Pons (tissue), 1 donor: ENCODE results near the gene MAP2K3.

ENCODE experiments used
- DNase-seq: peaks from one replicate; pipeline ENCODE4 v3.0.0-alpha.2; 2016; ENCODE audit warnings: low spot score

MAP2K3 gene

DNA sequence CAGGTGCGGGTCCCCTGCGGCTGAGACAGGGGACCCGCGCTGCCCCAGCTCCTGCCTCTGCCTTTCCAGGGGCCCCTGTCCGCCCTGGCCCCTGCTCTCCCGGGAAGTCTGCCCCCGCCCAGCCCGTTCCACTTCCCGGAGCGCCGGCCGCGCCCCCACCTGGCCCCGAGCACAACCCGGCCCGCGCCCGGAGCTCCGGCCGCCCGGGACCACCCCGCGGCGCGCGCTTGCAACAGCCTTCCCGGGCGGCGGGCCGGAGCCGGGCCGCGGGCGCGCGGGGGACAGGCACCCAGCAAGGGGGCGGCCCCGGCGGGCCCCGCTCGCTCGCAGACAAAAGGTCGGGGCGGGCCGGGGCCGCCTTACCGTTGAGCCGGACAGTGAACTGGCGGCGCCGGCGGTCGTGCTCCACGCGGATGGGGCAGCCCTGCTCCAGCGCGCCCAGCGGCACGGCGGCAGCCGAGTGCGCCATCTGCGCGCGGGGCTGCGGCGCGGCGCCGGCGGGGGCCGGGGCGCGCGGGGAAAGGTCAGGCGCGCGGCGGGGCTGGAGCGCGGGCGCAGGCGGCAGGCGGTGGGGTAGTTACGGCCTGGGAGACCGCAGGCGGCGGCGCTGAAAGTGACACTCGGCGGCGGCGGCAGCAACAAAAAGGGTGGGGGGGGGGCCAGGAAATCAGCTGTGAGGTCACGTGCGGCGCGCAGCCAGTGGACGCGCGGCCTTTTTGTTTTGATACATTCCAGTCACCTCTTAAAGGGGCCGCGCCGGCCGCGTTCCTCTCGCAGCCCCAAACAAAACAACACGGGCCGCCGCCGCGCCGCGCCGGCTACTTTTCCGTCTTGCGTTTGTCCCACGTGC, 31.5 kb upstream of the MAP2K3 start, which contains the start of gene NATD1:
Gene NATD1 (minus strand): TSS at position 615 of the 850 bp plus-strand sequence. CDS start 146 bp downstream, at position 469.
- peak; percentile 80 for DNase-seq

DNA sequence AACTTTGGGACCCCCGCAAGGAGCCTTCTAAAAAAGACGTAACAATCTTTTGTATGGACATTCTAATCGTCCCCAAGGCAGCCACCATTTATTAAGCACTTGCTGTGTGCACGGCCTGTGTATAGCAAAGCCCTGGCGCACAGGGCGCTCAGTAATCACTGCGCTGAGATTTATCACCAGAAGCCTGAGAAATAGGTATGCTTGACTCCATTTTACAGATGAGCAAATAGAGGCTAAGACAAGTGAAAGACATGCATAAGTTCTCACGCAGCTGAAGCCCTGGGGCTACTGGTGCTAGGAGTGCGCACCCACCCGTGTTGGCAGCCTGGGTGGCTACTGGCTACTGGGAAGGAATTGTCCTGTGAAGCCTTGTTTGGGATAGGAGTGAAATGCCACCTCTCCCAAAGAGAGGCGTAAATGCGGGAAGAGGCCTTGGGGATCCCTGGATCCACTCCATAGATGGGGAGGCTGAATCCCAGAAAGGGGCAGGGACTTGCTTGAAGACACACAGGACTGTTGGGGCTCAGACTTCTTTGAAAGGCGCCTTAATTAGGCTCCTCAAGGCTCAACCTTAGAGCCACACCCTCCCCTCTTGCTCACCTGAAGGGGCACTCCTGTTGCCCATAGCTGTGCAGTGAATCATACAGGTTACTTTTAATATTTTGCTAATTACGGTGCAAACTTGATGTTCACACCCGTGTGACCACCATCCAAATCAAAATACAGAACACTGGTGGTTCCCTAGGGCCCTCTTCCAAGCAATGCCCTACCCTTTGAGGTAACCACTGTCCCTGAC, 30.7 kb upstream of the MAP2K3 start:
- DNase-seq: peak; percentile 13

DNA sequence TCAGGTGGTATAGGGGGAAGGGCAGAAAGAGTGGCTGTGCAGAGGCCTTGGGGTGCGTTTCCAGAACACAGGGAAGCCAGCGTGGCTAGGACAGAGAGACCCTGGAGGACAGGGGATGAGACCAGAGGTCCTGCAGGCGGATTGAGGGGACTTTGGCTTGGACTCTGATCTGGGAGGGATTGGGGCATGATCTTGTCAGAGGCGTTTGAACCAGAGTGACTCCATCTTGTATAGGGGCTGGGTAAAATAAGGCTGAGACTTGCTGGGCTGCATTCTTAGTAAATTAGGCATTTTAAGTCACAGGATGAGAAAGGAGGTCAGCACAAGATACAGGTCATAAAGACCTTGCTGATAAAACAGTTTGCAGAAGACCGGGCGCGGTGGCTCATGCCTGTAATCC, 25.9 kb upstream of the MAP2K3 start:
- no peak for DNase-seq

DNA sequence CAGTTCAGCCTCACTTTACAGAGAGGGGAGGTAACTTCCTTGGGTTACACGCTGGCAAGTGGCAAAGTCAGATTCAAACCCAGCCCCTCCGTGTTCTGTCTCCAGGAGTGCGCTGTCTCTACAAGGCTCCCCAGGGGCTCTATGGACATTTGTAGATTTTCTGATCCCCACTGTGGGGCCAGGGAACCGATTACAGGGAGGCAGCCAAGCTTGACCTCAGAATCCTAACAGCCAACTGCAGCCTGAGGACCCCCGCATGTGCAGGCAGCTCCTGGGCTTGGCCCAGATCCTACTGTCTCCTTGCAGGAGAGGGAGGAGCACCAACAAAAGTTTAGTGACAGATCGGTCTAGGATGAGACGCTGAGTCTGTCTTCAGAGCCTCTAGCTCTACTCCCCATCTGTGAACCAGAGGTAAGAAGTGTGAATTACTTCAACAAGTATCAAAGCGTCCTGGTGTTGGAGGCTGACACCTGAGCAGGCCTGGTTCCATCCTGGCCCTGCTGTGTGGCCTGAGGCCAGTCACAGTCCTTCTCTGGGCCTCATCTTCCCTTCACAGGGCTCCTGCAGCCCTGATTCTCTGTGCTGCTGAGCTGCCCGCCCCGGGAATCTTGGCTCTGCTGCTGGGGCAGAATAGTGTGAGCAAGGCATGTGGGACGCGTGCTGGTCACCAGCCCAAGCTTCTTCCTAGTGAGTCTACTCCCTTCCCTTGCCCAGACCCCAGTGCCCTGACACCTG, 22.1 kb upstream of the MAP2K3 start:
- no peak for DNase-seq

DNA sequence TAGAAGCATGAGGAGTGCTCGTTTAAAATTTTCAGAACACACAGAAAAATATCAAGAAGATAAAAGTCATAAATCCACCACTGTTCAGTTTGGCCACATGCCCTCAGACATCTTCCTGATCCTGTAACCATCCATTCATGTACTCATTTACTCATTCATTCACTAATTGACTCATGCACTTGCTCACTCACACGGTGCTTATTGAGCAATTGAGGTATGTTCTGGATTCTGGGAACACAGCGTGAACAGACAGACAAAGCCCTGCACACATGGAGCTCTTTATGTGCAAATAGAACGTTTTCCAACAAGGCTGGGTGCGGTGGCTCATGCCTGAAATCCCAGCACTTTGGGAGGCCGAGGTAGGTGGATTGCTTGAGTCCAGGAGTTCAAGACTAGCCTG, 21.1 kb upstream of the MAP2K3 start:
- no peak for DNase-seq

DNA sequence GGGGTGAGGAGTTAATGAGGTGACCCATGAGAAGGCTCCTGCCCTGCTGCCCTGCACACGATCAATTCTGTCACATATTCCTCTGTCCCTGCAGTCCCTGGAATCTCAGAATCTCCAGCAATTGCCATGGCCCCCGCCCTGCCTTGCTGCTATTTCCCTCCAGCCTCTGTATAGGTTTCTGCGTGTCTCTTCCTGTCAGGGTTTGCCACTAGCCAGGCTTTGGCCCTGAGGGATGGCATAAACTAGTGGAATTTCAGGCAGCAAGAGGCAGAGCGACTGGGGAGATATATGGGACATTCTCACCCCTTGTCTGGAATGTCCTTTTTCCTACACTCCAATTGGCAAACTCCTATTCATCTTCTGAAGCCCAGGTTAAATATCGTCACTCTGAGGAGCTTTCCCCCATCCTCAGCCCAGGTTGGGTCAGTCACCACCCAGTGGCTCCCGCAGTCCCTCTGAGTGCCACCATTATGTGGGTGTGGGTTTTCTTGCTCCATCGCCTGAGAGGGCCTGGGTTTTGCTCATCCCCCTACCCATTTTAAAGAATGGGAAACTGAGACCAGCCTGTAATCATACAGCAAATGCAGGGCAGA, 15.8 kb upstream of the MAP2K3 start:
- no peak for DNase-seq

DNA sequence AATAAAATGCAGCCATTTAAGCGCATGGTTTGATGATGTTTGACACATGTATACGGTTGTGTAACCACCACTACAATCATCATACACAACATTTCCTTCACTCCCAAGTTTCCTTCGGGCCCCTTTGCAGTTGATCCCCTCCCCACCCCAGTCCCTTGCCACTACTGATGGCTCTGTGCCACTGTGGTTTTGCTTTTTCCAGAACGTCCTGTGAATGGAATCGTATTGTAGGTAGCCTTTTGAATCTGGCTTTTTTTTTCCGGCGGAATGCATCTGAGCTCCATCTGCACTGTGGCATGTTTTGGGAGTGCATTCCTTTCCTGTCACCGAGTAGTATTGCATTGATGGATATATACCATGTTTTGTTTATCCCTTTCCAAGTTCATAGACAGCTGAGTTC, 15.1 kb upstream of the MAP2K3 start:
- DNase-seq: no peak

DNA sequence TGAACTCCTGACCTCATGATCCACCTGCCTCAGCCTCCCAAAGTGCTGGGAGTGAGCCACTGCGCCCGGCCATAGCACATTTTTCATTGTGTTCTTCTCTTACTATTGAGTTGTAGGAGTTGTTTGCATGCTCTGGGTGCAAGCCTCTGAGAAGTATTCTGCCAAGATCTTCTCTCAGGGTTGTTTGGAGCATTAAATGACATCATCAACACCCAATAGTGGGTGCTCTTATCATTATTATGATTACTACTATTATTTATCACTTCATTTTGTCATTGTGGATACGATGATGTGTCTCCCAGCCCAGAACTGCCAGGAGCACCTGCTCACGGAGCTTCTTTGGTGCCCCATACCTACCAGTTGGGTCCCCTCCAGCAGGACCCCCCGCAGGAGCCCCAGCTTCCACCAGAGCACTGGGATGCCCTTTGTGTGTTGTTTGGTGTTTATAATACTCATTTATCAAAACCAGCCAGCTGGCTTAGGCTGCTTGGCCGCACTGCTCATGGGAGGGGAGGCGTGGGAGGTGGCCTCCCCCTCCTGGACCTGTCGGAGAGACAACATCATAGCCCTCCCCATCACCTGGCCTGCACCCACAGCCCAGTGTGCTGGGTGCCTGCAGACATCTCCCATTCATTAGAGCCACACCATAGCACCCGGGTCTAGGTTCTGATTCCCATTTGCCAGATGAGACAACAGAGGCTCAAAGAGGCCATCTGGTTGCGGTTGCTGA, 12.9 kb upstream of the MAP2K3 start:
- no peak for DNase-seq

DNA sequence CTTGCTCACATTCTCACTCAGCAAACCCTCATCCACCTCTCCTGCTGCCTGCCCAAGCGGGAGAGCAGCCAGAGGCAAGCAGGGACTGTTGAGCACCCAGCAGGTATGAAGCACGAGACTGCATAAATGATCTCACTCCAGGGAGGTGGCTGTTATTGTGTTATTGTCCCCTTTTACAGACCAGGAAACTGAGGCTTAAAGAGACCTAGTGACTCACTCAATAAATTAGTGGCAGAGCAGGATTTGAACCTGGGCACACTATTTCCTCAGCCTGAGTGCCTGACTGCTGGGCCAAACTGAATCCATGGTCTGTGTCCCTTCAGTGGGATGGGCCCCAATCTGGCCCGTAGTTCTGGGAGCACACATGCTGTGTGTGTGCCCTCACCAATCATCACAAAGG, 12.3 kb upstream of the MAP2K3 start:
- no peak for DNase-seq

DNA sequence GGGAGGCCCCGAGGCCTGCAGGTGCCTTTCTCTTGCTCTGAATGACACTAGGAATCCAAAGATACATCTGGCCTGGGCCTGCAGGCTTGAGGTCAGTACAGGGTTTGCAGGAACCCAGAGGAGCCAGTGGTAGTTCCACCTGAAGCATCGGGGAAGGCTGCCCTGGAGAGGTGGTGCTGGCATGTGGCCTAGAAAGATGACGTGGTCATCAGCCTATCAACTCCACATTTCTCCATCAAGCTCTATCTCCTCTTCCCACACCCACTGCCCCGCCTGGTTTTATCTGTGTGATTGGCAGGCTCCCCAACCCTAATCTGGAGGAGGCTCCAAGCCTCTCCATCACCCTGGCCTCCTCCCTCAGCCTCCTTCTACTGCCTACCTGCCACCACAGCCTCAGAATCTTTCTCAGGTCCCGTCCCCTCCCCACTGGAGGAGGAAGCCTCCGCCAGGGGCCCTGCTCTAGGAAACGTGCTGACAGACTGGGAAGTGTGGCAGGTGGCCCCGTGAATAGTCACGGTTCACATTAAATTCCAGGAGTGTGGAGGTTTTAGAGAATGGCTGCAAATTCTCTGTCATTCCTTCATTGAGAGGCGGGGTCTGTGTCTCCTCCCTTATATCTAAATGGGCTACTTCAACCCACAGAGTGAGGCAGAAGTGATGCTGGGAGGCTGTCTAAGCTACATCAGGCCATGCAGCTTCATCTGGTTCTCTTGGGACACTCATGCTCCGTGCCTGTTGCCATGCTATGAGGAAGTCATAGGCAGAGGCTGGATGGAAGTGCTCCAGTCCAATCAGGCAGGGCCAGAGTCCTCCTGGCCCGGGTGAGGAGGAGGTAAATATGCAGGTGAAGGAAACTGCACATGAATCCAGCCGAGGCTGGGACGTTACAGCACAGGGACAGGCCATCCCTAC, 11.4 kb upstream of the MAP2K3 start:
- DNase-seq: no peak

DNA sequence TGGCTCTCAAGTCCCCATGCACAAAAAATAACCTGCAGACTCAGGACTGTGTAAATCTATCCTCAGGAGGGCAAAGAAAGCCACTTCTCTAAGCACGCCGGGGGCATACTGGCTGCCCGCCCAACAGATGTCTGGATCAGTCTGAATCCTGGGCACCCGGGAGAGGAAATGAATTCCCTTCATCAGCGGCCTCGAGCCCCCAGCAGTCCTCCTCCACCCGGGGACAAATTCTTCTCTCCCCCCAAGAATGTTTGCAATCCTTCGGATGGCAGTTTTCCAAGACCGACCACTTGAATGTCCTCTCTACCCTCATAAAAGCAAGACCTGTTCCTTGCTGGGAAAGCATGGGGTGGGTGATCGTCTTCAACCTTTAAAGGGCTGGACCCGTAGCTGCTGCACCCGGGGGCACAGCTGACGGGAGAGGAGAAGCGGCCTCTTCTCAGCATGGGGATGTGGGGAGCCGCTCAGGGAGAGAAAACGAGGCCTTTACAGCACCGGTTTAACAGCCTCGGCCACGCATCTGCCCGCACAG, 9.4 kb upstream of the MAP2K3 start:
- DNase-seq: no peak

DNA sequence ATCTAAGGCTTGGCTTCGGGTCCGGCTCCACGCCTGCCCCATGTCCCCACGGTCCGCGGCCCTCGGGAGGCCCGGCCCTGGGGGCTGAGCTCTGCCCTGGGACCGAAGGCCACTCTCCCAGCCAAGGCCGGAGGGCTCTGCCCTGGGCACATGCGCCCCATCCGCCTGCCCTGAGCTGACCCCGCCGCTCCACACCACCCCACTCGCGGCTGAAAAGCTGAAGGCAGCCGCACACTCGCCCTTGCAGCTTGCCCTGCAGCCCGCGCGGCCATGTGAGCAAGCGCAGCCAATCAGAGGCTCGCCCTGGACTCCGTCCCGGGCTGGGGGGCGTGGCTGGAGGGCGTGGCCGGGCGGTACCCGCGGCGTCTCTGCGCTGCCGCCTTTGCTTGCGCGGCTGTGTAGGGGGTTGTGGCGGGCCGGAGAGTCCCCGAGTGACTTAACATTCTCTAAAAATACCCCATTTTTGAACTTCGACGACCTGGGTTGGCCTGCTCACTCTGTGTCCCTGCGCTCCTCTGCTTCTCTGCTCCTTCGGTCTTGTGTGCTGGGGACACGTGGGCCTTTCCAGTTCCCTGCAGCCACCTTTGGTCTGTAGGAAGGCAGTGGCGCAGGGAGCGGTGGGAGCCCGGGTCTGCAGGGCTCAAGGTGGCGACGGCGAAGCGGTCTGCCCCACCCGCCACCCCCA, 8.8 kb upstream of the MAP2K3 start:
- DNase-seq: peak; percentile 85

DNA sequence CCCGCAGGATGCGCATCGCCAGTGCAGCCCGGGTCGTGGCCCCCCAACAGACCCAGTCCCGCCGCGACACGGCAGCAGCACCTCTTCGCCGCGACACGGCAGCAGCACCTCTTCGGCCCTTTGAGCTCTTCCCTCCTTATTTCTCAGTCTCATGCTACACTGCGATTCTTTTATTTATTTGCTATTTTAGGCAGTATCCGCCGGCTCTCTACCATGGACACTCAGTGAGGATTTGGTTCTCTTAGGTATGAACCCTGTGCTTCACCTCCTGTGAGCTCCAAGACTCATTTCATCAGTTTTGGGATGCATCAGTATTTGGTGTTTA, 8.3 kb upstream of the MAP2K3 start:
- no peak for DNase-seq

DNA sequence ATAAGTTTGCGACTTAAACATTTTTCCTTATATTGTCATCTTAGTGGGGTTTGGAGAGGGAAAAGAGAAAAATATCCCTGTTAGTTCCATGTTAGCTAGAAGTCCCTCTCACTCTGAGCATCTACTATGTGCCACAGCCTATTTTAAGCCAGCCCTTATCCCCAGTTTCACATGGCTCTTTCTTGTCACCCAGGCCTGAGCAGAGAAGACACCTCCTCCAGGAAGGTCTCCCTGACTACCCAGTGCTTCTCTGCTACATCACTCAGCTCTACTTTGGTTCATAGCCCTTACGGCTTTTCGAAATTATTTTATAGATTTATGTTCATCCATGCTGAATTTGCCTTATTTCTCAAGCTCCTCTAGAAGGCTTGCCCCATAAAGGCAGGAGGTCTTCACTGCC, 7.2 kb upstream of the MAP2K3 start:
- DNase-seq: no peak

DNA sequence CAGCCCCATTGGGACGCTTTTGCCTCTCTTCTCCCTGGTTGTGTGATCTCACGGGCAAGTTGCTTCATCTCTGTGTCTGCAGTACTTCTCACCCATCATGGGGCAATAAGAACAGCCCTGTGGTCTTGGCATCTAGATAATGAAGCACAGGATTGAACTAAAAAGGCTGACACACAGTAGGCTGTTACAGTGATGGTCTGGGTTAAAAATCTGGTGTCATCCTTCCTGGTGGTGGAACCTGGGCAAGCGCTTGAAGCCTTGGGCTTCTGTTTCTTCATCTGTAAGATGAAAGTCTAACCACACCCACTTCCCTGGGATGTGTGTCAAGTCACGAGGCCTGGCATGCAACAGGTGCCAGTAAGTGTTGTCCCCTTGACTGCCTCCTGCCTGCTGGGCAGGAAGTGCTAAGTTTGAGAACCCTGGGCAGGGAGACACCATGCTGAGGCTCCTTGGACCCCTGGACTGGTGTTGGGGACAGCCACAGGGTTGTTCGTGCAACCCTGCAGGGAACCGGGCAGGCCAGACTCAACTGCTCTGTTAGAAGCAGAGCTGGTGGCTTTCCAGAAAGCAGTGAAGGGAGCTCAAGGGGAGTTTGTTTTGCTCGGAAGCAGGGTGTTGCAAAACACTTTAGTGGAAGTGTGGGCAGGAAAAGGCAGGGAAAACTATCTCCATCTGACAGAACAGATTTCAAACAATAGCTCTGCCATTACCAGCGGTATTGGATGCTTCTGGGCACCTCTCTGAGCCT, 5.9 kb upstream of the MAP2K3 start:
- no peak for DNase-seq

DNA sequence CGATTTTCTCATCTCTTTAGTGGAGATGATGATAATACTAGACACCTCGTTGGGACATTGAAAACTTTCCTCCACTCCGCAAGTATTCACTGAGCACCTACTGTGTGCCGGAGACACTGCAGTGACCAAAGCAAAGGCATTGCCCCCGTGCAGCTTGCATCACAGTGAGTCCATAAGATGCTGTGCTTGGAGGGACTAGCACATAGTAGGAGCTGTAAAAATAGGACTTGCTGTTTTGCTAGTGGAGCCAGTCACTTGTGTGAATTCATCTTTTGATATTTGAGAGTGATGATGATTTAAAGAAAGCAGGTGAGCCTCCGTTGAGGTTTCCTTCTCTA, 5.3 kb upstream of the MAP2K3 start:
- DNase-seq: no peak

DNA sequence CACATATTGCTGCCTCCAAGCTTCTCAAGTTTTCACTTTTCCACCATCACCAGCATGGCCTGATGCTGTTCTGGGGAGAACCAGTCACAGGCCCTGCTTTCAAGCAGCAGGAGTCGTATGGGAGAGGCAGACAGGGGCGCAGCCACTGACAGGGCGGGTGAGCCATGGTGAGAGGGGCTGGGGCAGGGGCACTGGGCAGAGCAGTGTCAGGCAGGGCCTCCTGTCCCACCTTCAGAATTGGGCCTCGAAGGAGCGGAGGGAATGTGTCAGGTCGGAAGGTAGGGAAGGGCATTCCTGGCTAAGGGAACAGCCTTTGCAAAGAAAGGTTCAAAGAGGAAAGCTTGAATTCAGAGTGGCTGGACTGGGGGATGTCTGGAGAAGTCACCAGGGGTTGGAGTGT, 4.9 kb upstream of the MAP2K3 start:
- DNase-seq: no peak

DNA sequence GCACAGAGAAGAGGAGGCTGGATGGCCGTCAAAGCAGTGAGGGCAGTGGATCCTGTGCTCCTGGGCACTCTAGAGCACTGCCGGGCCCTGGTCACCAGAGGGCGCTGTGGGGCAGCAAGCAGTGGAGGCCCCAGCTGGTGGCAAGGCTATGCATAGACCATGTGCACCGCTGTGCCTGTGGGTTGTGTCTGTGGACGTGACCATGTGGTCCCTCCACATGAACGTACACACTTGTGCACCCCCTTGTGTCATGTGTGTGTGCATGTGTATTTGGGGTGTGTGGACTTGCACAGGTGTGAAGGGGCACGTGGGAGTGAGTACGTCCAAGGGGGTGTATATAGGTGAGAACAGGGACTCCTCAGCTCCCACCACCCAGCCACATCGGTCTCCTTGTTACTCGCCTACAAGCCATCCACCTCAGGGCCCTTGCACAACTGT, 4.4 kb upstream of the MAP2K3 start:
- peak; percentile 75 for DNase-seq

DNA sequence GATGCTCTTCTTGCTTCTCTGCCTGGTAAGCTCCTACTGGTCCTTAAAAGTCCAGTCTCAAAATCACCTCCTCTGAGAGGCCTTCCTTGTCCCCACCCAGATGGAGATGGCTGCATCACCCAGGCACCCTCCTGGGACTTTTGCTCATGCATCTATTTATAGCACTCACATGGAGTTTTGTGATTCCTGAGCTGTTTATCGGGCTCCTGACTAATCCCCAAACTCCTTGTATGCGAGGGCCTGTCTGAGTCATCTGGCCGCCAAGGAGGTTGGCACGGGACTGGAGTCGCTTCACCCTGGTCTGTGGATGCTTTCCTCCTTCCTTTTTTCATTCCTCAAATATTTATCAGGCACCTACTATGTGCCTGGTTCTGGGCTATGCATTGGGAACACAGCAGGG, 2.3 kb upstream of the MAP2K3 start:
- DNase-seq: no peak
